KOPT-K1 (cell line): ENCODE data around the gene PSAP.
A peak's percentile ranks its signal among the peaks of the same experiment; 100 is the strongest.

ENCODE experiments used
- H3K27ac ChIP-seq: fragments of 200-600 bp; sonication (generic); 2 replicates; pipeline ENCODE4 v1.5.1; 2016; ENCODE audit warnings: antibody characterized with exemption, mild to moderate bottlenecking, low read depth, low read length; ENCODE audit not compliant: poor library complexity, severe bottlenecking
- H3K36me3 ChIP-seq: fragments of 200-600 bp; sonication (generic); 2 replicates; pipeline ENCODE4 v1.5.1; 2017; ENCODE audit warnings: antibody characterized with exemption, mild to moderate bottlenecking, low read length, moderate library complexity; ENCODE audit not compliant: insufficient read depth
- H3K9me3 ChIP-seq: fragments of 200-600 bp; sonication (generic); 2 replicates; pipeline ENCODE4 v1.5.1; 2017; ENCODE audit warnings: antibody characterized with exemption, low read length, mild to moderate bottlenecking; ENCODE audit not compliant: insufficient read depth, poor library complexity, severe bottlenecking

PSAP gene

DNA sequence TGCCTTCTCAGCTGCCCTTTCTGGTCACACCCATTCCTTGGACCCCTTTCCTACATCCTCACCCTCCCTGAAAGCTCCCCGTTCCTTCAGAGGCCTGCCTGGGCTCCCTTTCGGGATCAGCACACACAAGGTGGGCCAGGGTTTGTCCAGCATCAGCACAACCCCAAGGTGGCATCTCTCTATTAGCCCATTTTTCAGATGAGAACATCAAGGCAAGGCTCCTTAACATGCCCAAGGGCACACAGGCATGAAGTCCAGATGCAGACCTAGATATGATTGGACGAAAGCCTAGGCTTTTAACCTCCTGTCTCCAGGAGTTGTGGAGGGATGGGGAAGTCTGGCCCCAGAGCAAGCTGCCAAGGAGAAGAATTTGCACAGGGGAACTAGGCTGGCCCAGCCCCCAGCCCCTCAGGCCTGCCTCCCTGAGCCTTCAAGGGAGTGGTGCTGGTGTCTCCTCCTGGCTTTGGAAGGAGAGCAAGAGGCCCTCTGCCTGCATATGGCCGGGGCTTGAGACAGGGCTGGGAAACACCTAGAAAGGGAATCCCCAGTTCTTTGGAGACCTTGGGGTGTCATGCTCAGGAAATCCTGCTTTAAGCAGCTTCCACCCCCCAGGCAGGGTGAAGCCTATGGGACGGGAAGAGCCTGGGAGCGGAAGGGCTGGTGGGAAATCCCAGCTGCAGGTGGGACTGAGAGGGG, 68.7 kb downstream of the PSAP start:
- Histone ChIP-seq H3K27ac (peak overlapping the region; percentile 30), H3K9me3 (no peaks in the 10 kb centered on the region), H3K36me3 (no peaks in the 10 kb centered on the region)

- no peaks in the 10 kb centered on the region for H3K36me3 ChIP-seq
- H3K27ac ChIP-seq = no peak overlapping the region
- no peaks in the 10 kb centered on the region for H3K9me3 ChIP-seq
Measured at GRCh38 chr10:71780719-71781118, 70.3 kb downstream of the PSAP start.

- H3K9me3 ChIP-seq = no peaks in the 10 kb centered on the region
- H3K27ac ChIP-seq = no peak overlapping the region
- no peaks in the 10 kb centered on the region for H3K36me3 ChIP-seq
Measured at GRCh38 chr10:71780156-71780555, 70.9 kb downstream of the PSAP start.

GRCh38 chr10:71779641-71780040, 71.4 kb downstream of the PSAP start:
- no peaks in the 10 kb centered on the region for H3K9me3 ChIP-seq

GRCh38 chr10:71778071-71778825, 72.8 kb downstream of the PSAP start:
- no peaks in the 10 kb centered on the region for H3K36me3 ChIP-seq
- H3K9me3 ChIP-seq = no peaks in the 10 kb centered on the region
- H3K27ac ChIP-seq = no peak overlapping the region

More at GRCh38 chr10:71779641-71780040, 71.4 kb downstream of the PSAP start:
- H3K36me3 ChIP-seq = no peaks in the 10 kb centered on the region
- no peak overlapping the region for H3K27ac ChIP-seq

DNA sequence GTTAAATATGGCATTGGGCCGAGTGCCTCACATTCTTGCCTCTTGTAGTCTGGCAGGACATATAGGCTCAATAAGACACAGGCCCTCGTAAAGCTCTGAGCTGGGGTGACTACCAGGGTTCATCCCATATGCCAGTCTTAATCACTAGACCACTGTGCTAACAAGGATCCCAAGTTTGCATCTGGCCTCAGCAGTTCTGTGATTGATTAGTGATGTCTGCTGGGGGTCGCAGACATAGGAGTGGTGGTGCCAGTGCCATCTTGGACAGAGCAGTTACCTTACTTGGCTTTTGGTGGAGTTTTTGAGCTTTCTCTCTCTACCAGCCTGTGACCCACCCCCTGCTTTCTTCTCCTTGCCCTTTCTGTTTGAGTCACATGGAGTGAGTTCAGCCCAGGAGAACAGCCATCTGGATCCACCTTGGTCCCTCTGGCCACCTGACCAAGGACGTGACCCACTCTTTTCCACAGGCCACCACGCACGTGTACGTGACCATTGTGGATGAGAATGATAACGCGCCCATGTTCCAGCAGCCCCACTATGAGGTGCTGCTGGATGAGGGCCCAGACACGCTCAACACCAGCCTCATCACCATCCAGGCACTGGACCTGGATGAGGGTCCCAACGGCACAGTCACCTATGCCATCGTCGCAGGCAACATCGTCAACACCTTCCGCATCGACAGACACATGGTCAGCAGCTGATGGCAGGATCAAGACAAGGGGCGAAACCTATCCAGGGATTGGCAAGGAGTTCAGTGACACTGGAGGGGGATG, 73.7 kb downstream of the PSAP start:
- Histone ChIP-seq H3K27ac (no peak overlapping the region), H3K36me3 (no peaks in the 10 kb centered on the region), H3K9me3 (no peaks in the 10 kb centered on the region)

- Histone ChIP-seq H3K9me3 (no peaks in the 10 kb centered on the region), H3K36me3 (no peaks in the 10 kb centered on the region), H3K27ac (peak overlapping the region; percentile 95)
Measured at GRCh38 chr10:71776481-71776925, 74.5 kb downstream of the PSAP start.

DNA sequence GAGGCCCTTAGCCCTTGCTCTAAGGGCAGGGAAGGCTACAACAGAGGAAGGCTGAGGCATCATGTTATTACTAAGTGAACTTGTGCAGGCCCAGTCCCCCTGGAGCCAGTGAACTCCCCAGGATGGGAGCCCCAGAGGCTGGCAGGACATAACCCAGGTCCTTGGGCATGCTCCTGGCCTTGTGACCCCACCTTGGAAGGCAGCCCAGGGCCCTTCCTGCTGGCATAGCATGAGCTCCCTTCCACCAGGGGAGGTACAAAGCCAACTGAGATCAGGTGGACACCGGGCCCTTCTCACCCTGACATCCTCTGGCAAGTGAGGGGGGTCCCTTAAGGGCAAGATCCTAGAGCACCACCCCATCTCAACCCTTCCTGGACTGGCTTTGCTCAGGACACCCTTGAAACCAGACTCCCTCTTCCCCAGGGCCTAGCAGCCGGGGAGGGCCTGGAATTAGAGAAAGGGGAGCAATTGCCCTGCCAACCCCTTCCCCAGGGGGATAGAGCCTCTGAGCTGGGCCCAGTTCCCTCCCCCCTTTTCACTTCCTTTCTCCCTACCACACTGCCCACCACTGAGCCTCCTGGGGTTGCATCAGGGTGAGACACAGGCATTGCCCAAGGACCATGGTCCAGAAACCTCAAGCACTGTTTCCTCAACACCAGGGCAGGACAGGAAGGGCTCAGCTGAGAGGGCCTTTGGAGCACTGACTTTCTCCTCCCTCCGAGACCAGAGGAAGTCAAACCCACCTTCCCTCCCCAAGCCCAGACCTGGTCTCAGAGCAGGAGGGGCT, 75.9 kb downstream of the PSAP start:
- Histone ChIP-seq H3K36me3 (no peaks in the 10 kb centered on the region), H3K9me3 (no peaks in the 10 kb centered on the region), H3K27ac (peak overlapping the region; percentile 95)

- H3K36me3 ChIP-seq = no peaks in the 10 kb centered on the region
- peak within 1 kb of the TSS; percentile 95 for H3K27ac ChIP-seq
- no peaks in the 10 kb centered on the region for H3K9me3 ChIP-seq
Measured at GRCh38 chr10:71773221-71773971, 77.7 kb downstream of the PSAP start, which contains the start of gene VSIR. TSS of gene VSIR (minus strand) at chr10:71773520. CDS start at chr10:71773439, 81 bp downstream.

DNA sequence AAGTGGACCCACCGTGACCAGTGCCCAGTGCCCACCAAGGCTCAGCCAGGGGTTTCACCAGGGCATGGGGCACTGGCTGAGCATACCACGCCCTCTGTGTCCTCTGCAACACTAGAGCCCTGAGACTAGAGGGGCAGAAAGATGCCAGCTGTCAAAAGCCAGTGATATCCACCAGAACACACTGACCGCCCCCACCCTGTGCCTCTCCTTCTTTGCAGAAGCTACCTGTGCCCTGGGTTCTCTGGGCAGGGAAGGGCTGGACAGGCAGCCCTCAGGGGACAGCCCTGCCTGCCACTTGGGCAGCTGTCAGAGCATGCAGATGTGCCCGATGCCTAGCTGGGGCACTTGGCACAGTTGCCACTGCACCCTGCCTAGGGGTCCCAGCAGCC, 78.2 kb downstream of the PSAP start:
- H3K36me3 ChIP-seq = peaks cover under 1% of the 10 kb centered on the region; the same call in 1 of the 2 replicates
- H3K27ac ChIP-seq = peak overlapping the region; percentile 95

GRCh38 chr10:71771821-71772617, 79.0 kb downstream of the PSAP start:
- peak overlapping the region; percentile 95 for H3K27ac ChIP-seq
- peaks cover 9% of the 10 kb centered on the region; the same call in 1 of the 2 replicates for H3K36me3 ChIP-seq
- no peaks in the 10 kb centered on the region for H3K9me3 ChIP-seq

More for the DNA sequence above, 78.2 kb downstream of the PSAP start:
- H3K9me3 ChIP-seq = no peaks in the 10 kb centered on the region

DNA sequence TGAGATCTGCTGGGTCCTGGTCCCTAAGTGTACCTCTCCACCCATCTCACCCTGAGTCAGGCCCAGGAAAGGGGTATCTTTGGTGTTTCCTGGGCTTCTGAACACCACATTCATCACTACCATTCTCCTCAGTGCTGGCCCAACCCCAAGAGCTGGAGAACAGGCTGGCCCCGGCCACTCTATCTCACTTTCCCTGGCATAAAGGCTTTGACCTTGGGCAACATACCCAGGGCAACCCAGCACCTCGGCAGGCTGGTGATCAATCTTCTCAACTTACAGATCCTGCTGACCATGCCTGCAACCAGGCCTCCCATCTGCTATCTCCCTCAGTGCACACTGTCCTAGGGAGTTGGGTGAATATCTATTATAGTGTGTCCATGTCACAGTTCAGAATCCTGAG, 79.8 kb downstream of the PSAP start:
- peaks cover 13% of the 10 kb centered on the region; the same call in 1 of the 2 replicates for H3K36me3 ChIP-seq
- H3K27ac ChIP-seq = peak overlapping the region; percentile 95
- no peaks in the 10 kb centered on the region for H3K9me3 ChIP-seq

- peaks cover 13% of the 10 kb centered on the region; the same call in 1 of the 2 replicates for H3K36me3 ChIP-seq
- H3K27ac ChIP-seq = peak overlapping the region; percentile 95
- H3K9me3 ChIP-seq = no peaks in the 10 kb centered on the region
Measured at GRCh38 chr10:71770789-71771188, 80.3 kb downstream of the PSAP start.
